ENCODE data around the gene TMEM163.

DNA sequence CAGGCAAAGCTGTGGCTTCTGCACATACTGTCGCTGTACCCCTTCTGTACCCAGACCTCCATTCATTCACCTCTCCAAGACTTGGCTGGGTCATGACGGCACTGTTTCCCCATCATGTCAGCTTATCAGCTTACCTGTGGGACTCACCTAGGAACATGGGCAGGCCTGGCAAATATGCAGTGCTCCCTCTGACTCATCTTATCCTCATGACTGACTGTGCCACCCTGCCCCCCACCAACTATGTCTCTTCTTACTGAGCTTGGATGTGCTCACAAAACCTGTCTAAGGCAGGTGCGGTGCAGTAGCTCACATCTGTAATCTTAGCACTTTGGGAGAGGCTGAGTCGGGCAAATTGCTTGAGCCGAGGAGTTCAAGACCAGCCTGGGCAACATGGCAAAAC is 312.5 kb downstream of the TMEM163 start:
- TF ChIP-seq, protein P1, sequence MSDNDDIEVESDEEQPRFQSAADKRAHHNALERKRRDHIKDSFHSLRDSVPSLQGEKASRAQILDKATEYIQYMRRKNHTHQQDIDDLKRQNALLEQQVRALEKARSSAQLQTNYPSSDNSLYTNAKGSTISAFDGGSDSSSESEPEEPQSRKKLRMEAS (IDR thresholded peaks at IDR 0.05; ENCODE audit: insufficient read depth, insufficient read length): no peak
- TF ChIP-seq POLR2A (IDR thresholded peaks at IDR 0.05; ENCODE audit: low read depth, low read length) (no peak), JUN (IDR thresholded peaks at IDR 0.05; ENCODE audit: borderline replicate concordance, insufficient read depth, insufficient read length, low read depth) (no peak), EZH2 (IDR thresholded peaks at IDR 0.05; ENCODE audit: borderline replicate concordance, low read depth, low read length, severe bottlenecking) (no peak), POLR2AphosphoS5 (IDR thresholded peaks at IDR 0.05; ENCODE audit: insufficient read depth, low read depth, low read length) (no peak), GATA2 (IDR thresholded peaks at IDR 0.05; ENCODE audit: insufficient read depth, insufficient read length, low read depth, low read length) (no peak), FOS (IDR thresholded peaks at IDR 0.05; ENCODE audit: borderline replicate concordance, insufficient read depth, low read length) (no peak), MYC (IDR thresholded peaks at IDR 0.05; ENCODE audit: low read depth, low read length) (no peak)
- TF ChIP-seq, protein P2, sequence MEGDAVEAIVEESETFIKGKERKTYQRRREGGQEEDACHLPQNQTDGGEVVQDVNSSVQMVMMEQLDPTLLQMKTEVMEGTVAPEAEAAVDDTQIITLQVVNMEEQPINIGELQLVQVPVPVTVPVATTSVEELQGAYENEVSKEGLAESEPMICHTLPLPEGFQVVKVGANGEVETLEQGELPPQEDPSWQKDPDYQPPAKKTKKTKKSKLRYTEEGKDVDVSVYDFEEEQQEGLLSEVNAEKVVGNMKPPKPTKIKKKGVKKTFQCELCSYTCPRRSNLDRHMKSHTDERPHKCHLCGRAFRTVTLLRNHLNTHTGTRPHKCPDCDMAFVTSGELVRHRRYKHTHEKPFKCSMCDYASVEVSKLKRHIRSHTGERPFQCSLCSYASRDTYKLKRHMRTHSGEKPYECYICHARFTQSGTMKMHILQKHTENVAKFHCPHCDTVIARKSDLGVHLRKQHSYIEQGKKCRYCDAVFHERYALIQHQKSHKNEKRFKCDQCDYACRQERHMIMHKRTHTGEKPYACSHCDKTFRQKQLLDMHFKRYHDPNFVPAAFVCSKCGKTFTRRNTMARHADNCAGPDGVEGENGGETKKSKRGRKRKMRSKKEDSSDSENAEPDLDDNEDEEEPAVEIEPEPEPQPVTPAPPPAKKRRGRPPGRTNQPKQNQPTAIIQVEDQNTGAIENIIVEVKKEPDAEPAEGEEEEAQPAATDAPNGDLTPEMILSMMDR (IDR thresholded peaks at IDR 0.05; ENCODE audit: extremely low read depth in 1 of 2, insufficient read depth in 1 of 2, low read depth in 1 of 2, low read length in 2 of 2): no peak
